Parathyroid adenoma (tissue), 2 donors: ENCODE measurements around the gene FGFBP2.

ENCODE experiments used
- H2AFZ ChIP-seq: fragments of 300-600 bp; sonication (generic); one replicate; pipeline ENCODE4 v1.7.0; 2017; ENCODE audit warnings: antibody characterized with exemption, mild to moderate bottlenecking
- H3K27ac ChIP-seq: fragments of 300-600 bp; sonication (generic); one replicate; pipeline ENCODE4 v1.7.0; 2017
- H3K27me3 ChIP-seq: fragments of 300-600 bp; sonication (generic); one replicate; pipeline ENCODE4 v1.7.0; 2017; ENCODE audit warnings: low read length; ENCODE audit not compliant: control insufficient read depth, insufficient read depth
- H3K36me3 ChIP-seq: fragments of 300-600 bp; sonication (generic); one replicate; pipeline ENCODE4 v1.7.0; 2017; ENCODE audit warnings: low read length; ENCODE audit not compliant: control insufficient read depth, insufficient read depth
- H3K4me1 ChIP-seq: fragments of 300-600 bp; sonication (generic); one replicate; pipeline ENCODE4 v1.7.0; 2017; ENCODE audit warnings: control low read depth
- H3K4me2 ChIP-seq: fragments of 300-600 bp; sonication (generic); one replicate; pipeline ENCODE4 v1.7.0; 2017; ENCODE audit warnings: low read length
- H3K4me3 ChIP-seq: fragments of 300-600 bp; sonication (generic); one replicate; pipeline ENCODE4 v1.7.0; 2017; ENCODE audit warnings: low read depth, low read length
- H3K79me2 ChIP-seq: fragments of 300-600 bp; sonication (generic); one replicate; pipeline ENCODE4 v1.7.0; 2017; ENCODE audit warnings: control low read depth
- H3K9ac ChIP-seq: fragments of 300-600 bp; sonication (generic); one replicate; pipeline ENCODE4 v1.7.0; 2017; ENCODE audit warnings: mild to moderate bottlenecking
- H3K9me3 ChIP-seq: fragments of 300-600 bp; sonication (generic); one replicate; pipeline ENCODE4 v1.7.0; 2017; ENCODE audit warnings: low read length; ENCODE audit not compliant: control insufficient read depth
- CTCF ChIP-seq: fragments of 300-600 bp; sonication (generic); IDR thresholded peaks from one replicate; pipeline ENCODE4 v1.7.0; 2017; ENCODE audit warnings: antibody characterized with exemption, mild to moderate bottlenecking
- donor health status: primary hyperparathyroidism.

The FGFBP2 gene

GRCh38 chr4:15963001-15963451 is at the start of gene FGFBP2:
FGFBP2 (minus strand) TSS chr4:15963175; CDS start chr4:15963129, 46 bp downstream.
- no peaks in the 10 kb centered on the region for H3K36me3 ChIP-seq
- no peaks in the 10 kb centered on the region for H3K79me2 ChIP-seq
- H3K27me3 ChIP-seq: no peaks in the 10 kb centered on the region
- no peak within 1 kb of the TSS for H3K27ac ChIP-seq
- H3K4me2 ChIP-seq: no peak within 1 kb of the TSS
- TF ChIP-seq CTCF: peak; percentile 12
- H2AFZ ChIP-seq: no peak within 1 kb of the TSS
- H3K4me1 ChIP-seq: no peaks in the 10 kb centered on the region
- H3K9me3 ChIP-seq: no peaks in the 10 kb centered on the region
- H3K9ac ChIP-seq: no peak within 1 kb of the TSS
- no peak within 1 kb of the TSS for H3K4me3 ChIP-seq

DNA sequence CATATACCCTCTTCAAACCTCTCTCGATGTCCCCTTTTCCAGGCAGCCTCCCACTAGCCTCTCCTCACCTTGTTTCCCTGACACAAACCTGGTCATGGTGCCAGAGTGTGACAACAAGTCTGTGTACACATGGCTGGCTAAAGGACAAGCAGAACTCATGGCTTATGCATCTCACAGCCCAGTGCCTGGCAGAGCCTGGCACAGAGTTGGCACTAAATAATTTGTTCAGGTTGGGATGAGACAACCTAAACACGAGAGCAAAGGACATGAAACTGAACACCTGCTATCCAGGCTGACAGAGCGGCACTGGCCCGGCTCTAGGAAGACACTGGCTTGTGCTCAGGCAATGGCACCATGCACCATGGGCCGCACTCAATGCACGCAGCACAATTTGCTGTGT is 48.2 kb upstream of the FGFBP2 start:
- H3K27me3 ChIP-seq: no peaks in the 10 kb centered on the region
- no peak overlapping the region for H3K4me3 ChIP-seq
- no peaks in the 10 kb centered on the region for H3K79me2 ChIP-seq
- no peak for TF ChIP-seq CTCF
- no peaks in the 10 kb centered on the region for H3K9me3 ChIP-seq
- no peak overlapping the region for H3K4me2 ChIP-seq
- H3K4me1 ChIP-seq: no peaks in the 10 kb centered on the region
- H3K9ac ChIP-seq: no peak overlapping the region
- no peak overlapping the region for H2AFZ ChIP-seq
- no peak overlapping the region for H3K27ac ChIP-seq
- no peaks in the 10 kb centered on the region for H3K36me3 ChIP-seq

GRCh38 chr4:16009153-16009552 is 46.2 kb upstream of the FGFBP2 start:
- Histone ChIP-seq H2AFZ (no peak overlapping the region), H3K9ac (no peak overlapping the region), H3K4me1 (no peaks in the 10 kb centered on the region), H3K36me3 (no peaks in the 10 kb centered on the region), H3K9me3 (no peaks in the 10 kb centered on the region), H3K4me3 (no peak overlapping the region), H3K27ac (no peak overlapping the region), H3K4me2 (no peak overlapping the region), H3K27me3 (no peaks in the 10 kb centered on the region), H3K79me2 (no peaks in the 10 kb centered on the region)
- TF ChIP-seq CTCF: no peak

- no peak overlapping the region for H3K4me2 ChIP-seq
- no peak overlapping the region for H3K9ac ChIP-seq
- no peak overlapping the region for H3K4me3 ChIP-seq
- H2AFZ ChIP-seq: no peak overlapping the region
- no peak for TF ChIP-seq CTCF
- H3K79me2 ChIP-seq: no peaks in the 10 kb centered on the region
- H3K36me3 ChIP-seq: no peaks in the 10 kb centered on the region
- no peaks in the 10 kb centered on the region for H3K27me3 ChIP-seq
- H3K9me3 ChIP-seq: no peaks in the 10 kb centered on the region
- no peak overlapping the region for H3K27ac ChIP-seq
- H3K4me1 ChIP-seq: no peaks in the 10 kb centered on the region
Measured at GRCh38 chr4:16007471-16008095, 44.6 kb upstream of the FGFBP2 start.
